ENCODE data around the gene EIF1AD.
"Not testable (repeated sequence)": the region's sequence is repeated elsewhere in the genome, so short reads cannot be mapped to it uniquely, and the experiment has no call there.

Gene EIF1AD

DNA sequence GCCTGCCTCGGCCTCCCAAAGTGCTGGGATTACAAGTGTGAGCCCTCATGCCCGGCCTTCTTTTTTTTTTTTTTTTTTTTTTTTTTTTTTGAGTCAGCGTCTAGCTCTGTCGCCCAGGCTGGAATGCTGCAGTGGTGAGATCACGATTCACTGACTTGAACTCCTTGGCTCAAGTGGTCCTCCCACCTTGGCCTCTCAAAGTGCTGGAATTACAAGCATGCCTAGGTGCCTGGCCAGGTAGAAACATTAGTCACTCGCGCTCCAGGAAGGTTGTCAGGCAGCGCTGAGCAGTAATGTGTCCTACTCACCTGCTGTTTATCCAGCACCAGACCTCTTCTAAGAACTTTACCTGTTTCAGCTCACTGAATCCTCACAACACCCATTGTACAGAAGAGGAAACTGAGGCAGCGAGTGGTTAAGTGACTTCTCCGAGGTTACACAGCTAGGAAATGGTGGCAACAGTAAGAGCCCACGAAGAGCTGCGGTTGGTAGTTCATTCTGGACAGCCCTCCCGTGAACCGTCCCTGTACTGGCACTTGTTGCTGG lies 9.4 kb upstream of the EIF1AD start:
- H3K4ac ChIP-seq (ENCODE audit: low read length), result no peak overlapping the region
- peaks cover 0 to 2% of the 10 kb centered on the region in 2 donors for H3K9me3 ChIP-seq (replicated peaks in 1 of 2; ENCODE audit: control insufficient read depth in 2 of 2, insufficient read depth in 1 of 2, low read depth in 1 of 2, low read length in 2 of 2)
- no CpG with 5 or more reads among the region's 14 CpGs for WGBS, 2 donors (ENCODE audit: extremely low coverage in 2 of 2, insufficient read length in 2 of 2, insufficient replicate concordance in 1 of 2)
- peak overlapping the region; percentile 0 for H3K4me2 ChIP-seq (ENCODE audit: insufficient read depth, low read length, poor library complexity, severe bottlenecking)
- DNase-seq (ENCODE audit: low spot score), result no peak
- no peak overlapping the region for H3K27ac ChIP-seq (replicated peaks; ENCODE audit: low read length)
- H3K14ac ChIP-seq (ENCODE audit: low read length), result peak overlapping the region; percentile 12
- H3K18ac ChIP-seq (ENCODE audit: low read length), result peak overlapping the region; percentile 83
- H4K91ac ChIP-seq (ENCODE audit: low read depth, low read length, poor library complexity), result no peak overlapping the region
- H2BK5ac ChIP-seq (ENCODE audit: low read length), result no peak overlapping the region
- peak overlapping the region; percentile 71 for H2BK15ac ChIP-seq (ENCODE audit: low read length)
- peak overlapping the region in 1 of 2 donors; percentile 18 for H3K4me3 ChIP-seq (ENCODE audit: low read length in 2 of 2)
- no peak overlapping the region for H2AK5ac ChIP-seq (ENCODE audit: low read depth, low read length)
- H2BK12ac ChIP-seq (ENCODE audit: low read length), result no peak overlapping the region
- H3K9ac ChIP-seq (ENCODE audit: low read depth, low read length, poor library complexity), result peak overlapping the region; percentile 75
- H3K4me1 ChIP-seq (ENCODE audit: control insufficient read depth in 2 of 2, insufficient read depth in 1 of 2, low read depth in 1 of 2, low read length in 2 of 2), result peaks cover 5 to 7% of the 10 kb centered on the region in 2 donors
- no peak overlapping the region for H4K8ac ChIP-seq (ENCODE audit: low read depth, low read length)
- H3K23ac ChIP-seq (ENCODE audit: low read depth, low read length, poor library complexity), result peak overlapping the region; percentile 49
- peaks cover 0 to 2% of the 10 kb centered on the region in 2 donors for H3K36me3 ChIP-seq (replicated peaks in 1 of 2; ENCODE audit: control insufficient read depth in 2 of 2, insufficient read depth in 2 of 2, low read length in 2 of 2)
- H3K27me3 ChIP-seq (ENCODE audit: control insufficient read depth in 3 of 3, insufficient read depth in 3 of 3, low read depth in 1 of 3, low read length in 3 of 3), result peaks cover 0 to 60% (median 20%) of the 10 kb centered on the region in 3 experiments
- no peak overlapping the region for H2BK120ac ChIP-seq (ENCODE audit: low read depth, low read length)
- H3K79me1 ChIP-seq (ENCODE audit: low read depth, low read length), result no peaks in the 10 kb centered on the region
- peak overlapping the region; percentile 63 for H2AFZ ChIP-seq (ENCODE audit: low read length)

- not testable (repeated sequence) for H2BK12ac ChIP-seq (ENCODE audit: low read length); H3K18ac ChIP-seq (ENCODE audit: low read length); DNase-seq (ENCODE audit: low spot score); H2AFZ ChIP-seq (ENCODE audit: low read length); H2BK15ac ChIP-seq (ENCODE audit: low read length); H3K14ac ChIP-seq (ENCODE audit: low read length); H2BK5ac ChIP-seq (ENCODE audit: low read length); H3K9me3 ChIP-seq (replicated peaks in 1 of 2; ENCODE audit: control insufficient read depth in 2 of 2, insufficient read depth in 1 of 2, low read depth in 1 of 2, low read length in 2 of 2); H3K23ac ChIP-seq (ENCODE audit: low read depth, low read length, poor library complexity); H3K4me2 ChIP-seq (ENCODE audit: insufficient read depth, low read length, poor library complexity, severe bottlenecking); H2BK120ac ChIP-seq (ENCODE audit: low read depth, low read length); H4K91ac ChIP-seq (ENCODE audit: low read depth, low read length, poor library complexity); H3K4ac ChIP-seq (ENCODE audit: low read length); H3K79me1 ChIP-seq (ENCODE audit: low read depth, low read length); H3K4me3 ChIP-seq (ENCODE audit: low read length in 2 of 2); H3K9ac ChIP-seq (ENCODE audit: low read depth, low read length, poor library complexity); H3K27ac ChIP-seq (replicated peaks; ENCODE audit: low read length); H3K4me1 ChIP-seq (ENCODE audit: control insufficient read depth in 2 of 2, insufficient read depth in 1 of 2, low read depth in 1 of 2, low read length in 2 of 2); H4K8ac ChIP-seq (ENCODE audit: low read depth, low read length); H2AK5ac ChIP-seq (ENCODE audit: low read depth, low read length)
- no CpG with 5 or more reads among the region's 4 CpGs for WGBS, 2 donors (ENCODE audit: extremely low coverage in 2 of 2, insufficient read length in 2 of 2, insufficient replicate concordance in 1 of 2)
- Histone ChIP-seq H3K27me3 (ENCODE audit: control insufficient read depth in 3 of 3, insufficient read depth in 3 of 3, low read depth in 1 of 3, low read length in 3 of 3) (peaks cover 0 to 48% (median 20%) of the 10 kb centered on the region in 3 experiments), H3K36me3 (replicated peaks in 1 of 2; ENCODE audit: control insufficient read depth in 2 of 2, insufficient read depth in 2 of 2, low read length in 2 of 2) (peaks cover 5 to 11% of the 10 kb centered on the region in 2 donors)
These were observed 8.1 kb upstream of the EIF1AD start for GRCh38 chr11:66010036-66010435.

GRCh38 chr11:66008468-66009101 lies 6.6 kb upstream of the EIF1AD start:
- Histone ChIP-seq H4K8ac (ENCODE audit: low read depth, low read length) (no peak overlapping the region), H3K9me3 (replicated peaks in 1 of 2; ENCODE audit: control insufficient read depth in 2 of 2, insufficient read depth in 1 of 2, low read depth in 1 of 2, low read length in 2 of 2) (peaks cover 0 to 2% of the 10 kb centered on the region in 2 donors), H3K23ac (ENCODE audit: low read depth, low read length, poor library complexity) (no peak overlapping the region), H3K4ac (ENCODE audit: low read length) (no peak overlapping the region), H4K91ac (ENCODE audit: low read depth, low read length, poor library complexity) (no peak overlapping the region), H3K36me3 (replicated peaks in 1 of 2; ENCODE audit: control insufficient read depth in 2 of 2, insufficient read depth in 2 of 2, low read length in 2 of 2) (peaks cover 16 to 24% of the 10 kb centered on the region in 2 donors), H3K9ac (ENCODE audit: low read depth, low read length, poor library complexity) (no peak overlapping the region), H2BK12ac (ENCODE audit: low read length) (no peak overlapping the region), H3K27ac (replicated peaks; ENCODE audit: low read length) (no peak overlapping the region), H2BK5ac (ENCODE audit: low read length) (no peak overlapping the region), H3K27me3 (ENCODE audit: control insufficient read depth in 3 of 3, insufficient read depth in 3 of 3, low read depth in 1 of 3, low read length in 3 of 3) (peaks cover 0 to 38% (median 20%) of the 10 kb centered on the region in 3 experiments), H3K14ac (ENCODE audit: low read length) (no peak overlapping the region), H3K79me1 (ENCODE audit: low read depth, low read length) (peaks cover 5% of the 10 kb centered on the region), H3K18ac (ENCODE audit: low read length) (no peak overlapping the region), H3K4me2 (ENCODE audit: insufficient read depth, low read length, poor library complexity, severe bottlenecking) (no peak overlapping the region), H2BK120ac (ENCODE audit: low read depth, low read length) (no peak overlapping the region), H2BK15ac (ENCODE audit: low read length) (no peak overlapping the region), H3K4me3 (ENCODE audit: low read length in 2 of 2) (no peak overlapping the region), H2AFZ (ENCODE audit: low read length) (peak overlapping the region; percentile 78), H2AK5ac (ENCODE audit: low read depth, low read length) (no peak overlapping the region), H3K4me1 (ENCODE audit: control insufficient read depth in 2 of 2, insufficient read depth in 1 of 2, low read depth in 1 of 2, low read length in 2 of 2) (peaks cover 5 to 7% of the 10 kb centered on the region in 2 donors)
- no CpG with 5 or more reads among the region's 10 CpGs for WGBS, 2 donors (ENCODE audit: extremely low coverage in 2 of 2, insufficient read length in 2 of 2, insufficient replicate concordance in 1 of 2)
- no peak for DNase-seq (ENCODE audit: low spot score)

DNA sequence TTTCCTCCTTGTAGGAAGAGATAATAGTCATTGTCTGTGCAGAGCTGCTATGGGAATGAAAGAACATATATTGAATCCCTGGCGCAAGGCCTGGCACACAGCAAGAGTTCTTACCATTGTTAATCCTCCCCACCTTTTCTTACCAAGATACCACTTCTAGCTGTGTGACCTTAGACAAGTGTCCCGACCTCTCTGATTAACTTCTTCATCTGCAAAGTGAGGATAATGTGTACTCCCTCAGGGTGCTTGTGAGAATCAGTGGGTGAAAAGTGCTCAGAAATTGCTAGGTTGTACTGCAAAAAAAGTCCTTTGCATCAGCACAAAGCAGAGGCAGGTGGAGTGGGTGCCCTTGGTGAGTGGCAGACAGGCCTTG lies 6.1 kb upstream of the EIF1AD start:
- Histone ChIP-seq H4K91ac (ENCODE audit: low read depth, low read length, poor library complexity) (no peak overlapping the region), H3K36me3 (replicated peaks in 1 of 2; ENCODE audit: control insufficient read depth in 2 of 2, insufficient read depth in 2 of 2, low read length in 2 of 2) (peaks cover 19 to 28% of the 10 kb centered on the region in 2 donors), H3K23ac (ENCODE audit: low read depth, low read length, poor library complexity) (no peak overlapping the region), H2BK15ac (ENCODE audit: low read length) (no peak overlapping the region), H3K27me3 (ENCODE audit: control insufficient read depth in 3 of 3, insufficient read depth in 3 of 3, low read depth in 1 of 3, low read length in 3 of 3) (peaks cover 0 to 33% (median 16%) of the 10 kb centered on the region in 3 experiments), H2BK12ac (ENCODE audit: low read length) (no peak overlapping the region), H3K27ac (replicated peaks; ENCODE audit: low read length) (no peak overlapping the region), H2AK5ac (ENCODE audit: low read depth, low read length) (no peak overlapping the region), H3K18ac (ENCODE audit: low read length) (no peak overlapping the region), H3K14ac (ENCODE audit: low read length) (no peak overlapping the region), H3K9ac (ENCODE audit: low read depth, low read length, poor library complexity) (no peak overlapping the region), H3K4me3 (ENCODE audit: low read length in 2 of 2) (no peak overlapping the region), H3K4me2 (ENCODE audit: insufficient read depth, low read length, poor library complexity, severe bottlenecking) (no peak overlapping the region), H3K9me3 (replicated peaks in 1 of 2; ENCODE audit: control insufficient read depth in 2 of 2, insufficient read depth in 1 of 2, low read depth in 1 of 2, low read length in 2 of 2) (peaks cover 0 to 2% of the 10 kb centered on the region in 2 donors), H2BK5ac (ENCODE audit: low read length) (no peak overlapping the region), H2AFZ (ENCODE audit: low read length) (no peak overlapping the region), H2BK120ac (ENCODE audit: low read depth, low read length) (no peak overlapping the region), H3K4me1 (ENCODE audit: control insufficient read depth in 2 of 2, insufficient read depth in 1 of 2, low read depth in 1 of 2, low read length in 2 of 2) (peaks cover 10 to 11% of the 10 kb centered on the region in 2 donors), H4K8ac (ENCODE audit: low read depth, low read length) (no peak overlapping the region), H3K4ac (ENCODE audit: low read length) (no peak overlapping the region), H3K79me1 (ENCODE audit: low read depth, low read length) (peaks cover 5% of the 10 kb centered on the region)
- WGBS, 2 donors (ENCODE audit: extremely low coverage in 2 of 2, insufficient read length in 2 of 2, insufficient replicate concordance in 1 of 2), result no CpG with 5 or more reads among the region's 2 CpGs
- no peak for DNase-seq (ENCODE audit: low spot score)

Data from neuronal stem cell (in vitro differentiated cells).